Breast epithelium (tissue), 4 donors: Measurements from ENCODE around the gene PTPRN2. TPM values are rescaled to one million over a fixed set of nuclear protein-coding genes. Genes with fewer than 3 reads are reported as not detected.

Source experiments
- DNase-seq, 2 donors: peaks; one replicate each; pipeline ENCODE4 v3.0.0-alpha.2; 2019; ENCODE audit warnings: low spot score in 2 of 2
- H3K27ac ChIP-seq, 2 donors: fragments of 200-600 bp; sonication (generic) in 1 of 2; one replicate each; pipeline ENCODE4 v1.5.1; 2016 to 2019; ENCODE audit warnings: mild to moderate bottlenecking in 1 of 2
- H3K27me3 ChIP-seq, 2 donors: fragments of 200-600 bp; sonication (generic) in 1 of 2; one replicate each; pipeline versions ENCODE4 v1.5.1 to v1.6.0; 2017 to 2019; ENCODE audit warnings: control low read depth in 1 of 2, mild to moderate bottlenecking in 1 of 2
- H3K36me3 ChIP-seq: fragments of 200-600 bp; one replicate; pipeline ENCODE4 v1.5.1; 2019
- H3K4me1 ChIP-seq, 2 donors: fragments of 200-600 bp; sonication (generic); one replicate each; pipeline ENCODE4 v1.5.1; 2016 to 2019; ENCODE audit warnings: control low read depth in 1 of 2
- H3K4me3 ChIP-seq, 3 donors: fragments of 200-600 bp; sonication (generic); 1 replicate in 2 of 3; 2 replicates in 1 of 3; pipeline ENCODE4 v1.5.1; 2016 to 2019; ENCODE audit warnings: mild to moderate bottlenecking in 3 of 3, moderate library complexity in 2 of 3
- H3K9me3 ChIP-seq, 2 donors: fragments of 200-600 bp; sonication (generic) in 1 of 2; one replicate each; pipeline ENCODE4 v1.5.1; 2016 to 2019; ENCODE audit warnings: control low read depth in 1 of 2
- CTCF ChIP-seq, 3 donors: fragments of 450-650 bp; IDR thresholded peaks; one replicate each; pipeline ENCODE4 v1.5.1; 2016 to 2017; ENCODE audit warnings: antibody characterized with exemption in 3 of 3, mild to moderate bottlenecking in 3 of 3, moderate library complexity in 3 of 3
- POLR2A ChIP-seq: fragments of 450-650 bp; IDR thresholded peaks from one replicate; pipeline ENCODE4 v1.6.1; 2016; ENCODE audit warnings: antibody characterized with exemption, mild to moderate bottlenecking, moderate library complexity
- POLR2AphosphoS5 ChIP-seq, 3 donors: sonication (generic); formaldehyde crosslinking; IDR thresholded peaks; one replicate each; pipeline ENCODE4 v1.6.1; 2017; ENCODE audit warnings: antibody characterized with exemption in 3 of 3
- intact Hi-C: fragments of 100-400 bp; cut with DNase I; formaldehyde crosslinking; loops from one replicate; pipeline ENCODE4 v1.15.1; 2023; ENCODE audit warnings: low total_unique reads
- total RNA-seq, 3 donors: library from RNA; depleted of rRNA; stranded (reverse); fragments of >200 nt; gene quantifications; one replicate each; pipeline ENCODE4 v1.1.0, GENCODE V29; 2016

Gene PTPRN2
- total RNA-seq, 3 donors from 2014 or later: 1.6 to 2.2 (median 2.2) TPM

- H3K27ac ChIP-seq: no peak overlapping the region
- intact Hi-C loops: no loop called here
- H3K9me3 ChIP-seq: no peaks in the 10 kb centered on the region
- no peaks in the 10 kb centered on the region for H3K36me3 ChIP-seq
- no peaks in the 10 kb centered on the region for H3K4me1 ChIP-seq
- H3K27me3 ChIP-seq: peaks cover 0 to 22% of the 10 kb centered on the region in 2 donors
- H3K4me3 ChIP-seq: no peak overlapping the region
- peak; percentile 2 to 6 for DNase-seq
- TF ChIP-seq POLR2A (no peak), POLR2AphosphoS5 (IDR thresholded peaks at IDR 0.05) (no peak), CTCF (IDR thresholded peaks at IDR 0.05) (no peak)
These were observed 1067.4 kb downstream of the PTPRN2 start for GRCh38 chr7:157520249-157520648.

DNA sequence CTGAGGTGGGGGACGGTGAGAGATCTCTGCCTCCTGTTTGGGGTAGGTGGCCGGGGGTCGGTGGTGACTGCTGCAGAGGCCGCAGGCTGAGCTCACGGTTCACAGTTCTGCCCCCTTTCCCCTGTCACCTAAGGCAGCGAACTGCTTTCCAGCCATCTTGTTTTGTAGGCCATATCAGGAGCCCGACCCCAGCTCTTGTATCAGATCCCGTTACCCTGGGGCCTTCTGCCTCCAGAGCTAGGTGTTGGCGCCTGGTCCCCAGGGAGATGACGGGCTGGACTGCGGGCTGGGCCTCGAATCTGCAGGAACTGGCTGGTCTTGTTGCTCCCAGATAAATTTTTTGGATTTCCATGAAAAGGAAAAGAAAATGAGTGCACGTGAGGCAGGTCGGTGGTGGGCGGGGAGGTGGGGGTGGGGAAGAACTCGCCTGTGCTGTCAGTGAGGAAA lies 1067.8 kb downstream of the PTPRN2 start:
- H3K4me3 ChIP-seq: no peak overlapping the region
- intact Hi-C loops: no loop called here
- TF ChIP-seq CTCF (IDR thresholded peaks at IDR 0.05) (no peak), POLR2A (no peak), POLR2AphosphoS5 (IDR thresholded peaks at IDR 0.05) (no peak)

DNA sequence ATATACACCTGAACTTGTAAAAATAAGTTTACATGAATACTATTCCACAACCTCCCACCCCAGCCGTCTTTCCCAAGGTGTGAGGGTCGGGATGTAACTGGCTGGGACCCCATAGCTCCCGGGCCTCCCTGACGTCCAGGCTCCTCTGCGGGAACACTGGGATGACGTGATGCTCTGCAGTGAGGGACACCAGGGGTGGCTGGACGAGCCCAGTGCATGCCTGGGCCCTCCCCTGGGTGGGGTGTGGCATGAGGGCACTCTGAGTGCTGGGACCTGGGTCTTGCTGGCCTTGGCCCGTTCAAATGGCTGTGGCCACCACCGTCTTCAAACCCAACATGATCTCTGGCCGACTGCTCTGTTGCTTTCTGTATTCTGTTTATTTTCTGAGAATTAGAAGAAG lies 1068.4 kb downstream of the PTPRN2 start:
- DNase-seq: peak; percentile 14 to 20

More for the DNA sequence above, 1067.8 kb downstream of the PTPRN2 start:
- Histone ChIP-seq H3K27me3 (peaks cover 0 to 26% of the 10 kb centered on the region in 2 donors), H3K36me3 (no peaks in the 10 kb centered on the region), H3K27ac (no peak overlapping the region), H3K9me3 (no peaks in the 10 kb centered on the region), H3K4me1 (no peaks in the 10 kb centered on the region)
- peak; percentile 10 to 38 for DNase-seq

DNA sequence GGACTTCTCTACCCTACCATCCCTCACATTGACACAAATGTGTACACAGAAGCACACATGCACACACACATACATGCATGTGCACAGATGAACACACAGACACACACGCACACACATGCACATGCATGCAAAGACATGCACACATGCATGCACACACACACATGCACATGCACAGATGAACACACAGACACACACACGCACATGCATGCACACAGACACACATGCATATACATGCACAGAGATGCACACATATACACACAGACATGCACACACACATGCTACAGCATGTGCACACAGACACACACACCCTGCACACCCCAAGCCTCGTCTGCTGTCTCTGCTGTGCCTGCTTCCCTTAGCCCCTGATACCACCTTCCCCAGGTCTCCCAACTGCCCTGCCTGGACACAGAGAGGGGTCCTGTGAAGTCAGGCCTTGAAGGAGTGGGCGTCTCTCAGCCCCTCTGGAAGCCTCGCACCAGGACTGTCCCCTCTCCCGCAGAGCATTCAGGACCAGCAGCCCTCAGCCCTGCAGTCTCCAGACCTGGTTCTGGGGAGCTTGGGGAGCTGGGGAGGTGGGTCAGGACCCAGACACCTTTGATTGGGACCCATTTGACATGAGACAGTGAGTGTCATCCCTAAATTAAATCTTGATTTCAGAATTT lies 1069.0 kb downstream of the PTPRN2 start:
- H3K27me3 ChIP-seq: peaks cover 0 to 20% of the 10 kb centered on the region in 2 donors
- no peaks in the 10 kb centered on the region for H3K4me1 ChIP-seq
- intact Hi-C loops: no loop called here
- H3K4me3 ChIP-seq: no peak overlapping the region
- H3K9me3 ChIP-seq: peaks cover 0 to 2% of the 10 kb centered on the region in 2 donors
- TF ChIP-seq CTCF (IDR thresholded peaks at IDR 0.05): no peak
- no peak for TF ChIP-seq POLR2A
- TF ChIP-seq POLR2AphosphoS5 (IDR thresholded peaks at IDR 0.05): no peak
- H3K27ac ChIP-seq: no peak overlapping the region
- no peaks in the 10 kb centered on the region for H3K36me3 ChIP-seq
- DNase-seq: peak in 1 of 2 donors; percentile 14

More for the DNA sequence above, 1068.4 kb downstream of the PTPRN2 start:
- Histone ChIP-seq H3K36me3 (no peaks in the 10 kb centered on the region), H3K4me3 (no peak overlapping the region), H3K9me3 (no peaks in the 10 kb centered on the region), H3K4me1 (no peaks in the 10 kb centered on the region), H3K27ac (no peak overlapping the region), H3K27me3 (peaks cover 0 to 26% of the 10 kb centered on the region in 2 donors)
- TF ChIP-seq POLR2AphosphoS5 (IDR thresholded peaks at IDR 0.05): no peak
- TF ChIP-seq CTCF (IDR thresholded peaks at IDR 0.05): no peak
- no peak for TF ChIP-seq POLR2A
- intact Hi-C loops: no loop called here

GRCh38 chr7:157517782-157518513 lies 1069.7 kb downstream of the PTPRN2 start:
- Histone ChIP-seq H3K4me1 (no peaks in the 10 kb centered on the region), H3K36me3 (no peaks in the 10 kb centered on the region), H3K9me3 (peaks cover 0 to 8% of the 10 kb centered on the region in 2 donors), H3K4me3 (no peak overlapping the region), H3K27ac (no peak overlapping the region), H3K27me3 (peaks cover 0 to 19% of the 10 kb centered on the region in 2 donors)
- DNase-seq: peak; percentile 11 to 39
- TF ChIP-seq CTCF (IDR thresholded peaks at IDR 0.05) (no peak), POLR2AphosphoS5 (IDR thresholded peaks at IDR 0.05) (no peak), POLR2A (no peak)
- intact Hi-C loops: no loop called here
